Vagina (tissue), 2 donors: ENCODE measurements around the gene POLR3E. TPM values are rescaled to one million over a fixed set of nuclear protein-coding genes. Genes with fewer than 3 reads are reported as not detected.
A peak's percentile ranks its signal among the peaks of the same experiment; 100 is the strongest.
"Not testable (repeated sequence)": the region's sequence is repeated elsewhere in the genome, so short reads cannot be mapped to it uniquely, and the experiment has no call there.

Experiments
- DNase-seq, 2 donors: peaks; one replicate each; pipeline ENCODE4 v3.0.0-alpha.2; 2017; ENCODE audit errors: extremely low spot score in 2 of 2
- H3K27ac ChIP-seq: fragments of 200-600 bp; sonication (generic); one replicate; pipeline ENCODE4 v1.5.1; 2019
- H3K27me3 ChIP-seq: fragments of 200-600 bp; sonication (generic); one replicate; pipeline ENCODE4 v1.5.1; 2019
- H3K36me3 ChIP-seq, 2 donors: fragments of 200-600 bp; sonication (generic); one replicate each; pipeline ENCODE4 v1.5.1; 2017 to 2019
- H3K4me1 ChIP-seq: fragments of 200-600 bp; sonication (generic); one replicate; pipeline ENCODE4 v1.5.1; 2019
- H3K4me3 ChIP-seq, 2 donors: fragments of 200-600 bp; sonication (generic); 1 replicate in 1 of 2; 2 replicates in 1 of 2; pipeline ENCODE4 v1.5.1; 2016 to 2019
- H3K9me3 ChIP-seq: fragments of 200-600 bp; sonication (generic); one replicate; pipeline ENCODE4 v1.5.1; 2019
- CTCF ChIP-seq, 3 experiments: fragments of 450-650 bp in 2 of 3; fragments of 200-600 bp in 1 of 3; sonication (generic) in 1 of 3; IDR thresholded peaks; one replicate each; pipeline ENCODE4 v1.5.1; 2017 to 2019; ENCODE audit warnings: antibody characterized with exemption in 3 of 3, mild to moderate bottlenecking in 2 of 3, moderate library complexity in 2 of 3
- POLR2A ChIP-seq, 2 donors: fragments of 450-650 bp; IDR thresholded peaks; one replicate each; pipeline ENCODE4 v1.6.1; 2017; ENCODE audit warnings: antibody characterized with exemption in 2 of 2, mild to moderate bottlenecking in 2 of 2, moderate library complexity in 2 of 2
- POLR2AphosphoS5 ChIP-seq, 2 donors: sonication (generic); formaldehyde crosslinking; IDR thresholded peaks; one replicate each; pipeline ENCODE4 v1.9.0; 2017; ENCODE audit warnings: antibody characterized with exemption in 2 of 2, mild to moderate bottlenecking in 2 of 2, low read depth in 1 of 2; ENCODE audit not compliant: insufficient read depth in 1 of 2
- intact Hi-C: fragments of 100-400 bp; cut with DNase I; formaldehyde crosslinking; loops from one replicate; pipeline ENCODE4 v1.15.1; 2023
- total RNA-seq: library from RNA; depleted of rRNA; stranded (reverse); fragments of >200 nt; gene quantifications from one replicate; pipeline ENCODE4 v1.2.3, GENCODE V29; 2016

Gene POLR3E
- total RNA-seq, 1 donor from 2014 or later, result 38.5 TPM

- intact Hi-C loops, result no loop called here
- Histone ChIP-seq H3K4me3 (no peak overlapping the region), H3K27me3 (no peaks in the 10 kb centered on the region), H3K36me3 (peaks cover 0 to 35% of the 10 kb centered on the region in 2 donors), H3K27ac (no peak overlapping the region), H3K9me3 (no peaks in the 10 kb centered on the region), H3K4me1 (peaks cover 10% of the 10 kb centered on the region)
- DNase-seq, result no peak
- no peak for TF ChIP-seq POLR2AphosphoS5 (IDR thresholded peaks at IDR 0.05; ENCODE audit: insufficient read depth in 1 of 2, low read depth in 1 of 2)
- no peak for TF ChIP-seq CTCF (IDR thresholded peaks at IDR 0.05)
- no peak for TF ChIP-seq POLR2A (IDR thresholded peaks at IDR 0.05)
These were observed 51.1 kb downstream of the POLR3E start for GRCh38 chr16:22348291-22348690.

- H3K4me3 ChIP-seq, H3K27ac ChIP-seq, H3K9me3 ChIP-seq, intact Hi-C loops, H3K27me3 ChIP-seq, DNase-seq: not testable (repeated sequence)
- Histone ChIP-seq H3K4me1 (peaks cover 24% of the 10 kb centered on the region), H3K36me3 (peaks cover 0 to 34% of the 10 kb centered on the region in 2 donors)
These were observed 53.8 kb downstream of the POLR3E start for GRCh38 chr16:22351017-22351416.

- no peak overlapping the region for H3K4me3 ChIP-seq
- no peaks in the 10 kb centered on the region for H3K9me3 ChIP-seq
- peaks cover 24% of the 10 kb centered on the region for H3K4me1 ChIP-seq
- TF ChIP-seq CTCF (IDR thresholded peaks at IDR 0.05), result no peak
- no peak for TF ChIP-seq POLR2AphosphoS5 (IDR thresholded peaks at IDR 0.05; ENCODE audit: insufficient read depth in 1 of 2, low read depth in 1 of 2)
- no peak for TF ChIP-seq POLR2A (IDR thresholded peaks at IDR 0.05)
- intact Hi-C loops, result no loop called here
- H3K36me3 ChIP-seq, result peaks cover 0 to 22% of the 10 kb centered on the region in 2 donors
- no peak overlapping the region for H3K27ac ChIP-seq
- no peak for DNase-seq
- no peaks in the 10 kb centered on the region for H3K27me3 ChIP-seq
These were observed 54.9 kb downstream of the POLR3E start for GRCh38 chr16:22352140-22352539.

GRCh38 chr16:22352723-22353122 is 55.5 kb downstream of the POLR3E start:
- Histone ChIP-seq H3K4me1 (peaks cover 24% of the 10 kb centered on the region), H3K27me3 (no peaks in the 10 kb centered on the region), H3K36me3 (peaks cover 0 to 17% of the 10 kb centered on the region in 2 donors), H3K4me3 (no peak overlapping the region), H3K9me3 (no peaks in the 10 kb centered on the region), H3K27ac (peak overlapping the region; percentile 52)
- TF ChIP-seq POLR2A (IDR thresholded peaks at IDR 0.05) (no peak), CTCF (IDR thresholded peaks at IDR 0.05) (no peak), POLR2AphosphoS5 (IDR thresholded peaks at IDR 0.05; ENCODE audit: insufficient read depth in 1 of 2, low read depth in 1 of 2) (no peak)
- intact Hi-C loops, result no loop called here
- DNase-seq, result no peak

GRCh38 chr16:22353191-22353919 is 56.1 kb downstream of the POLR3E start:
- Histone ChIP-seq H3K36me3 (peaks cover 0 to 10% of the 10 kb centered on the region in 2 donors), H3K27ac (peak overlapping the region; percentile 52), H3K27me3 (no peaks in the 10 kb centered on the region), H3K4me3 (no peak overlapping the region), H3K9me3 (no peaks in the 10 kb centered on the region), H3K4me1 (peaks cover 24% of the 10 kb centered on the region)
- TF ChIP-seq POLR2AphosphoS5 (IDR thresholded peaks at IDR 0.05; ENCODE audit: insufficient read depth in 1 of 2, low read depth in 1 of 2) (no peak), POLR2A (IDR thresholded peaks at IDR 0.05) (no peak), CTCF (IDR thresholded peaks at IDR 0.05) (no peak)
- intact Hi-C loops, result no loop called here
- DNase-seq, result no peak
